Measurements from ENCODE around the gene P3H1.

The P3H1 gene

GRCh38 chr1:42747125-42747524, 19.7 kb downstream of the P3H1 start:
- H3K27ac ChIP-seq, result no peak overlapping the region
- no peak for DNase-seq (ENCODE audit: low read depth, low spot score)

GRCh38 chr1:42746436-42747105, 20.3 kb downstream of the P3H1 start:
- no peak for DNase-seq (ENCODE audit: low read depth, low spot score)
- H3K27ac ChIP-seq, result no peak overlapping the region

GRCh38 chr1:42745851-42746250, 21.0 kb downstream of the P3H1 start:
- H3K27ac ChIP-seq, result no peak overlapping the region
- DNase-seq (ENCODE audit: low read depth, low spot score), result no peak

DNA sequence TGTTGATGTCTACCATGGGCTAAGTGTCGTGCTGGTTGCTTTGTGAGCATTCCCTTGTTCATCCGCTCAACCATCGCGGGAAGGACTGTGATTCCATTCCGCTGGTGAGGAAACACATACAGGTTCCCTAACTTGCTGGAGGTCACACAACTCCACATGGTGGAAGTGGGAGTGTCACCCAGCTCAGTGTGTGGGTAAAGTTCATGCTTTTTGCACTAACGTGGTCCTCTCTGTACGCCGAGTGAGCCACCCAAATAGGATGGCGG, 22.7 kb downstream of the P3H1 start:
- DNase-seq (ENCODE audit: low read depth, low spot score), result no peak
- no peak overlapping the region for H3K27ac ChIP-seq

DNA sequence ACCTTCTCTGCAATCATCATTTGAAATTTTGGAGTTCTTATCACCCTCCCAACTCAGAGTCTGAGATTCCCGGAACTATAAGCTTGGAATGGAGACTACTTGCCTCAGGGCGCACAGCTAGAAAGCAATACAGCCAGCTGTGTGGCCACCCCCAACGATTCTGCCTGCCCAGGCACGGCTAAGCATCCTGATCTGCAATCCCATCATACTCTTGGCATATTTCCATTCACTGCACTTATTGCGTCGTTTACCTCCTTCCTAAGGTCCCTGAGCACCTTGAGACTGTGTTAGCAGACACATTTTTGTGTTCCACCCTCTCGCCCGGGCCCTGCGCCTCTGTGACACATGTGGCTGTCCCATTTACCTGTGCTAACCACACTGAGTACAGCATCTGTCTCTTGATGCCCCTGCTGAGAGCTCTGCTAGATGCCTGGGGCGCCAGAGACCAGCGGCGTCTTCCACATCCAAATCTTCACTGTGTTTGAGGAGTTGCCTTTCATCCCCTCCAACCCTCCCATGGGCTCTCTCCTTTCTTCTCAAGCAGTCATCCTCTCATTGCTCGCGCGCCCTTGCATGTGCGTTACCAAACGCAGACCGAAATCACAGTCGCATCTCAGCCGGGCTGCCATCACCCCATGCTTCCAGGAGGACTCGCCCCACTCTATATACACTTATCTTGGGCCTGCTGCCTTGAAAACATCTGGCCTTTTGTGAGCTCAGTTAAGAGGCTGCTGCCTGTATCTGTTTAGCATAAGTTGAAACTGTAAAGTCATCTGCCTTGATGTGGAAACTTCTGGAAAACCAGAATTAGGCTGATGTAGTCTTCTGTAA, 23.3 kb downstream of the P3H1 start:
- peak; percentile 74 for DNase-seq (ENCODE audit: low read depth, low spot score)
- H3K27ac ChIP-seq, result peak overlapping the region; percentile 56

DNA sequence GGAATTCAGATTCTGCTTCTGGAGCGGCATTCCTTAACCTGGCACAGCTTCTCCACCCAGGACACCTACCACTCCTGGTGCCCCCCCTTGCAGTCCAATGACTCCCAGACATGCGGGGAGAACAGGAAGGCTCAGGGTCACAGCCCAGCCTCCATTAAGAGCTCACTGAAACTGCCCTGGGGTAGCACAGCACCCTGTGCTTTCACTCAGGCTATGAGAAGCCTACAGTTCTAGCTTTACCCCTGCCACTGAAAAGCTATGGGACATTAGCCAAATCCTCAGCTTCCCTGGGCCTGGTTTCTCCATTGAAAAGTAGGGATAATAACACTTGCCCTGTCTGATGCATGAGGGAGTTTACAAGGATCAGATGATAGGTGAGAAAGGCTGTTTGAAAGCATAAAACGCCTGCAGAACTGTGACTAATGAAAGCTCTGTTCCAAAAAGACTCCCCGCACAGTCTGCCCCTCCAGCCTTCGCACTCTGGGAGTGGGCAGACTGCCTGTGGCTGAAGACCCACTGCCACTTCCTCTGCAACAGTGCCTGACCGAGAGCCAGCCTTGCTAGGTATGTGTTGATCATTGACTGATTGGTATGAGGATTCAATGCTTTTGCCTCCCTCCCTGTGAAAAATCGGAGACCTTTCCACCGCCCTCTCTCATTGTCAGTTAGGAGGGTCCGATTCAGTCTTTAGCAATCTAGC, 24.1 kb downstream of the P3H1 start:
- DNase-seq (ENCODE audit: low read depth, low spot score), result no peak
- peak overlapping the region; percentile 56 for H3K27ac ChIP-seq

DNA sequence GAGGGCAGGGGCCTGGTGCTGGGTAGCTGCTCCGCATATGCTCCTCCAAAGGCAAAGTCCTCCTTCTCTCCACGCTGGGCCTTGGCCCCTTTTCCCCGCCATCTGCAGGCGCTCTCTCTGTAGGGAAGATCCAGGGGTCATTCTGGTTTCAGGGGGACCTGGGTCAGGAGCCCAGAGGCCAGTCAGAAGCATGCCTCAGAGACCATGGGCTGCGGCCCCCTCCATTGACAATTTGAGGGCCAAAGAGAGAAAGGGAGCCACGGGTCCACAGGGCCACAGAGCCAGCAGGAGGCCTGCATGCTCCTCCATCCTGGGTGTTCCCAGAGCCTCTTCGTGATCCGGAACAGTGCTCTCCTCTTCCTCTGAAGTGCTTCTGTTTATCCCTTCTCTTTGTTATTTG, 24.7 kb downstream of the P3H1 start:
- DNase-seq (ENCODE audit: low read depth, low spot score), result no peak
- H3K27ac ChIP-seq, result no peak overlapping the region

- H3K27ac ChIP-seq, result no peak overlapping the region
- no peak for DNase-seq (ENCODE audit: low read depth, low spot score)
Observed at GRCh38 chr1:42741706-42742105, 25.1 kb downstream of the P3H1 start.

- DNase-seq (ENCODE audit: low read depth, low spot score), result no peak
- no peak overlapping the region for H3K27ac ChIP-seq
Observed at GRCh38 chr1:42740851-42741580, 25.8 kb downstream of the P3H1 start.

GRCh38 chr1:42739753-42740700, 26.8 kb downstream of the P3H1 start, which contains the start of gene CLDN19:
CLDN19 (minus strand) TSS chr1:42740236; CDS start chr1:42740063, 173 bp downstream.
- H3K27ac ChIP-seq, result no peak within 1 kb of the TSS

GRCh38 chr1:42738678-42739226, 28.1 kb downstream of the P3H1 start:
- no peak overlapping the region for H3K27ac ChIP-seq
- no peak for DNase-seq (ENCODE audit: low read depth, low spot score)

More at GRCh38 chr1:42739753-42740700, 26.8 kb downstream of the P3H1 start, which contains the start of gene CLDN19:
- no peak for DNase-seq (ENCODE audit: low read depth, low spot score)

- H3K27ac ChIP-seq, result no peak overlapping the region
- DNase-seq (ENCODE audit: low read depth, low spot score), result no peak
Observed at GRCh38 chr1:42737986-42738677, 28.7 kb downstream of the P3H1 start.

DNA sequence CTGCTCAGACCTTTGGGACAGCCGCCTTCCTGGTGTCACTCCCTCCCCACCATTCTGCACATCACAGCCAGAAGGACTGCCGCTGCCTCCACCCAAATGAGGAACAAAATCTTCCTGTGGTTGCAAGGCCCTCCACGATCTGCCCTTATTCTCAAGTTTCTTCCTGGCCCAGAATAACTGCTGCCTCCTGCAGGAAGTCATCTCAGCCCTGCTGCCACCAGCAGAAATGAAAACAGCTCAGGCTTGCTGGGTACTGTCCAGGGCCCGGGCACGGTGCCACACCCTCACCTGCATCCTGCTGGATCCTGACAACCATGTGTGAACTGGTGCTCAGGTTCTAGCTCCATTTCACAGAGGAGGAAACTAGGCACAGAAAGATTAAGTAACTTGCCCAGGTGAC, 29.6 kb downstream of the P3H1 start:
- H3K27ac ChIP-seq, result no peak overlapping the region
- no peak for DNase-seq (ENCODE audit: low read depth, low spot score)

DNA sequence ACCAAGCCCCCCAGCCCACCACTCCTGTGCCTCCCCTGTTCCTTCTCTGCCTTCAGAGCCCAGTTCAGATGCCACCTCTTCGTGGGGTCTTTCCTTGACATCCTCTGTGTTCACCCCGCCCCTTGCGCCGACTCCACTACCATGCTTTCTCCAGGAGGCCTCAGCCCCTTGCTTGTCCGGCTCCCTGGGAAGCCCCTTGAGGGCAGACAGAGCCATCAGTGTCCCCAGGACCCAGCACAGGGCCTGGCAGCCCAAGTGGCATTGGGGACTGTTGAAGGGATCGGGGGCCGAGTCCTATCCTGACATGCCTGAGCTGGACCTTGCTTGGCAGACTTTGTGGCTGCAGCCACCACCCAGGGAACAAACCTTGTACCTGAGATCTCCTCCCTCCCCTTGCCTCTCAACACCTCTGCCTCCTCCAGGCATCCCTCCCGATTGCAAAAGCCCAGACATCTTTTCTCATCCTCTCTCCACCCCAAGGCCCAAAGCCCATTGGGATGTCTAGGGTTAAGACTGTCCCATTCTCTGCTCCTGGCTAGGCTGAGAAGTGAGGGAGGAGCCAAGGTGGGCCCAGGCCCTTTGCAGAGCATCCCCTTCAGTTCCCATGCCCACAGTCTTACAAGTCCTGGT, 30.1 kb downstream of the P3H1 start:
- no peak for DNase-seq (ENCODE audit: low read depth, low spot score)
- no peak overlapping the region for H3K27ac ChIP-seq

- DNase-seq (ENCODE audit: low read depth, low spot score), result no peak
- peak overlapping the region; percentile 15 for H3K27ac ChIP-seq
Observed at GRCh38 chr1:42736152-42736551, 30.7 kb downstream of the P3H1 start.

DNA sequence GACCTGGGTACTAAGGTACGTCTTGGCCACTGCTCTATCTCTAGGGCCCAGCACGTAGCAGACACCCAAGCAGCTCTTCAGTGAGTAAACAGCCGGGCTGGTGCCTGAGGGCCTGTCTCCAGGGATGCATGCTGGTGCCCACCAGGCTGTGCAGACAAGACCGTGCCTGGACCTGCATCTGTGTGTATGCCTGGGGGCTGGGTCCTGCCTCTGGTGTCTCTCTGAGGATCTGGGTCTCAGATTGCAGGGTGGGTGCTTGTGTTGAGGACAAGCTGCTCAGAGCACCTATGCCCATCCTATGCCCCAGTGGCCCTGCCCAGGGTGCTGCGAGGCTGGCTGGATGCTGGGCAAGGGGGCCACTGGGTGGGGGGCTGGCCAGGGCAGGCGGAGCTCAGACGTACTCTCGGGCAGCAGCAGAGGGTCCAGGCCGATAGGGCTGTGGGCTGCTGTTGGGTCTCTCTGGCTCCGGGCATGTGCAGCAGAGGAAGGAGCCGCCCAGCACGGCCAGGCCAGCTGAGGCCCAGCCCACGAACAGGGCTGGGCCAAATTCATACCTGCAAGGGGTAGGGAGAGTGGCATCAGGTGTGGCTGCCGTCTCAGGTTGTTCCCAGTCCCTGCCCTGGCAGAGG, 31.2 kb downstream of the P3H1 start:
- no peak for DNase-seq (ENCODE audit: low read depth, low spot score)
- H3K27ac ChIP-seq, result peak overlapping the region; percentile 15

DNA sequence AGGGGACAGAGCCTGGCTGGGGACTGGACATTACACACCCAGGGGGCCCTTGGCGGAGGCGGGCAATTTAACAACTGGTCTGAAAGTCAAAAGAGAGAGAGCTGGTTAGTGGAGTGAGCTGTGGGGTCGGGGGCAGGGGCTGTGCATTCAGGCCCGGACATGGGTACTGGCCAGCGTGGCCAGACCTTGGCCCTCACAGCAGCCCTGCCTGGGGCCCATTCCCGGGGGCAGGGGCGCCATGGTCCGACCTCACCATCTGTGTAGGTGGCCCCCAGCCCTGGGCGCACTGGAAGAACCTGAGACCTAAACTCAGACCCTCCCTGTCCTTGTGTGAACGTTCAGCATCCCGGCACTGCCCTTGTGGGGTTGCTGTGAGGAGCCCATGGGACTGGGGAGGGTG, 31.8 kb downstream of the P3H1 start:
- H3K27ac ChIP-seq, result no peak overlapping the region
- no peak for DNase-seq (ENCODE audit: low read depth, low spot score)

All from epithelial cell of prostate (primary cell).